Tibial artery (tissue), 4 donors: ENCODE measurements around the gene LUC7L.

ENCODE experiments used
- DNase-seq, 2 donors: peaks; one replicate each; pipeline ENCODE4 v3.0.0-alpha.2; 2019
- H3K27ac ChIP-seq, 2 donors: fragments of 200-600 bp; sonication (generic) in 1 of 2; 1 replicate in 1 of 2; 2 replicates in 1 of 2; pipeline ENCODE4 v1.5.1; 2018 to 2019; ENCODE audit warnings: mild to moderate bottlenecking in 1 of 2
- H3K27me3 ChIP-seq, 2 donors: fragments of 200-600 bp; sonication (generic) in 1 of 2; one replicate each; pipeline versions ENCODE4 v1.5.1 to v1.6.0; 2016 to 2019
- H3K36me3 ChIP-seq, 3 donors: fragments of 200-600 bp; sonication (generic) in 2 of 3; one replicate each; pipeline ENCODE4 v1.5.1; 2016 to 2019; ENCODE audit warnings: mild to moderate bottlenecking in 2 of 3
- H3K4me1 ChIP-seq, 4 donors: fragments of 200-600 bp; sonication (generic) in 2 of 4; 1 replicate in 3 of 4; 2 replicates in 1 of 4; pipeline ENCODE4 v1.5.1; 2016 to 2019
- H3K4me3 ChIP-seq, 2 donors: fragments of 200-600 bp; sonication (generic) in 1 of 2; 1 replicate in 1 of 2; 2 replicates in 1 of 2; pipeline ENCODE4 v1.5.1; 2018 to 2019; ENCODE audit warnings: mild to moderate bottlenecking in 2 of 2
- H3K9me3 ChIP-seq, 3 donors: fragments of 200-600 bp; sonication (generic) in 1 of 3; one replicate each; pipeline ENCODE4 v1.5.1; 2016 to 2019
- intact Hi-C: fragments of 100-400 bp; cut with DNase I; formaldehyde crosslinking; loops from one replicate; pipeline ENCODE4 v1.15.0; 2023; ENCODE audit warnings: low total_unique reads
- TF ChIP-seq, protein P1 (sequence below), 2 experiments: fragments of 200-600 bp in 1 of 2; fragments of 450-650 bp in 1 of 2; IDR thresholded peaks; one replicate each; pipeline ENCODE4 v1.5.1; 2017 to 2019; ENCODE audit warnings: antibody characterized with exemption in 2 of 2, mild to moderate bottlenecking in 1 of 2, moderate library complexity in 1 of 2

LUC7L gene

DNA sequence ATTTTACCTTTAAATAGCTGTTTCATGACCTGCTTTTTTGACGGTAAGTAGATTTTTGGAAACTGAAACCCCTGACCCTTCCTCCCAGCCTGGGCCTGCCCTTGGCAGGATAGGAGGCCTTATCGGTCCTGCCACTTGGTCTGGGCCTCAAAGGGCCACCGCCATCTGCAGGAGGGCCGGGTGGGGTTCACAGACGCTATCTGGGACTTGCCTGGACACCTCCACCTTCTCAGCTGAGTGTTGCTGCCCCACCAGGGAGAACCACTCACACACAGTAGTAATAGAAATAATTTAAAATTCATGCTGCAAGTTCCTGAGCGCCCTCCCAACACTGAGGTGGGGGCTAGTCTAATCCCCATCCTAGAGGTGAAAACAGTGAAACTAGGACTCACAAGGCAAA, 86.2 kb downstream of the LUC7L start:
- TF ChIP-seq, protein P1, sequence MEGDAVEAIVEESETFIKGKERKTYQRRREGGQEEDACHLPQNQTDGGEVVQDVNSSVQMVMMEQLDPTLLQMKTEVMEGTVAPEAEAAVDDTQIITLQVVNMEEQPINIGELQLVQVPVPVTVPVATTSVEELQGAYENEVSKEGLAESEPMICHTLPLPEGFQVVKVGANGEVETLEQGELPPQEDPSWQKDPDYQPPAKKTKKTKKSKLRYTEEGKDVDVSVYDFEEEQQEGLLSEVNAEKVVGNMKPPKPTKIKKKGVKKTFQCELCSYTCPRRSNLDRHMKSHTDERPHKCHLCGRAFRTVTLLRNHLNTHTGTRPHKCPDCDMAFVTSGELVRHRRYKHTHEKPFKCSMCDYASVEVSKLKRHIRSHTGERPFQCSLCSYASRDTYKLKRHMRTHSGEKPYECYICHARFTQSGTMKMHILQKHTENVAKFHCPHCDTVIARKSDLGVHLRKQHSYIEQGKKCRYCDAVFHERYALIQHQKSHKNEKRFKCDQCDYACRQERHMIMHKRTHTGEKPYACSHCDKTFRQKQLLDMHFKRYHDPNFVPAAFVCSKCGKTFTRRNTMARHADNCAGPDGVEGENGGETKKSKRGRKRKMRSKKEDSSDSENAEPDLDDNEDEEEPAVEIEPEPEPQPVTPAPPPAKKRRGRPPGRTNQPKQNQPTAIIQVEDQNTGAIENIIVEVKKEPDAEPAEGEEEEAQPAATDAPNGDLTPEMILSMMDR (IDR thresholded peaks at IDR 0.05) = no peak
- Histone ChIP-seq H3K9me3 (no peaks in the 10 kb centered on the region), H3K27ac (no peak overlapping the region), H3K27me3 (peaks cover 0 to 16% of the 10 kb centered on the region in 2 donors), H3K4me3 (no peak overlapping the region), H3K4me1 (peaks cover 0 to 4% (median 0%) of the 10 kb centered on the region in 4 donors), H3K36me3 (no peaks in the 10 kb centered on the region)
- intact Hi-C loops = no loop called here
- no peak for DNase-seq

DNA sequence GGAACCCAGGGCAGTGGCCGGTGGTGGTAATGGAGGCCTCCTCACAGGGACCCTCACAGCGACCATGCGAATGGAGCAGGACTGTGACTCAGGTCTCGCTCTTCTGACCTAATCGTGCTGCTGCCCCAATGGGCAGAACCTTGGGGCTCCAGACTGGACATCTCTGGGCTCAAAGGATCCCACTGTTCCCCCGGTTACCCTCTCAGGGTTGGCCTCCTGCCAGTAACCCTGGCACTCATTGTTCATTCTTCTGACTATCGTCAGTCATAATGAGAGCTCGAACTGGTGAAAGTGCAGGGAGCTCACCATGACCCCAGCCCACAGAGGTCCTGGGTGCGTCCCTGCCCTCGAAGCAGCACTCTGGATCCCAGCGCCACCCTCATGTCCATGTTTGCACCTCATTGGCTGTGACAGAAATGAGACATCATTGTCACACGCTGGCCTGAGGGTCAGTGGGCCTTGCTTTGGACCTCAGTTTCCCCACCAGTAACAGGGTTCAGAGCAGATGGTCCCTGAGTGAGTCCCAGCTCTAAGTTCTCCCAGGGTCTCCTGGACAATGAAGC, 86.8 kb downstream of the LUC7L start:
- DNase-seq = no peak
- no peaks in the 10 kb centered on the region for H3K36me3 ChIP-seq
- no peak overlapping the region for H3K27ac ChIP-seq
- H3K9me3 ChIP-seq = no peaks in the 10 kb centered on the region
- peaks cover 0 to 9% (median 3%) of the 10 kb centered on the region in 4 donors for H3K4me1 ChIP-seq
- intact Hi-C loops = no loop called here
- H3K4me3 ChIP-seq = no peak overlapping the region
- peaks cover 0 to 16% of the 10 kb centered on the region in 2 donors for H3K27me3 ChIP-seq
- TF ChIP-seq, protein P1 (IDR thresholded peaks at IDR 0.05) = no peak

DNA sequence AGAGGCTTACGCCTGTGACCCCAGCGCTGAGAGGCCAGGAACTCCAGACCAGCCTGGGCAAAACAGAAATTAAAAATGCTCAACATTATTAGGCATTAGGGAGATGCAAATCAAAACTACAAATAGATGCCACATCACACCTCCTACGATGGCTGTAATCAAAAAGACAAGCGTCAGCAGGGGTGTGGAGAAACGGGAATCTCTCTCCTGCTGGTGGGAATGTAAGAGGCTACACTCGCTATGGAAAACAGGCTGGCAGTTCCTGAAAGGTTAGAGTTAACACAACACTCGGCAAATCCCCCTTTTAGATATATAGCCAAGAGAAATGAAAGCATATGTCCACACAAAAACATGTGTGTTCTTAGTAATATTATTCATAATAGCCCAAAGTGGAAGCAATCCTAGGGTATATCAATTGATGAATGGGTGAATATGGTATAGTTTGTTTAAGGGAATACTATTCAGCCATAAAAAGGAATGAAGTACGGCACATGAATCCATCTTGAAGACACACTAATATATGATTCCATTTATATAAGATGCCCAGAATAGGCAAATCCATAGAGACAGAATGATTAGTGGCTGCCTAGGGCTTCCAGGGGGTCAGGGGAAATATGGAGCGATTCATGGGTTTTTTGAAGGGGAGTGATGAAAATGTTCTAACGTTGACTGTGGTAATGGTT, 88.9 kb downstream of the LUC7L start:
- no peak overlapping the region for H3K27ac ChIP-seq
- H3K36me3 ChIP-seq = no peaks in the 10 kb centered on the region
- H3K27me3 ChIP-seq = peaks cover 0 to 12% of the 10 kb centered on the region in 2 donors
- no peak for DNase-seq
- H3K4me1 ChIP-seq = peaks cover 0 to 23% (median 5%) of the 10 kb centered on the region in 4 donors
- TF ChIP-seq, protein P1 (IDR thresholded peaks at IDR 0.05) = no peak
- intact Hi-C loops = no loop called here
- H3K9me3 ChIP-seq = no peaks in the 10 kb centered on the region
- H3K4me3 ChIP-seq = no peak overlapping the region
